Ishikawa (cell line): ENCODE results near the gene SCAP.

Source experiments
- CEBPB ChIP-seq: IDR thresholded peaks from 2 replicates; pipeline ENCODE4 v1.6.1; 2012
- CREB1 ChIP-seq: IDR thresholded peaks from 2 replicates; pipeline ENCODE4 v1.6.1; 2012; ENCODE audit warnings: low read depth
- EGR1 ChIP-seq: IDR thresholded peaks from 2 replicates; pipeline ENCODE4 v1.6.1; 2012
- EP300 ChIP-seq: IDR thresholded peaks from 2 replicates; pipeline ENCODE4 v1.6.1; 2012; ENCODE audit warnings: borderline replicate concordance
- FOXM1 ChIP-seq: IDR thresholded peaks from 2 replicates; pipeline ENCODE4 v1.6.1; 2012; ENCODE audit warnings: low read depth, borderline replicate concordance
- NFIC ChIP-seq: IDR thresholded peaks from 2 replicates; pipeline ENCODE4 v1.6.1; 2012
- RAD21 ChIP-seq: IDR thresholded peaks from 2 replicates; pipeline ENCODE4 v1.6.1; 2012; ENCODE audit warnings: low read depth
- TAF1 ChIP-seq: IDR thresholded peaks from 2 replicates; pipeline ENCODE4 v1.6.1; 2012; ENCODE audit warnings: low read depth, mild to moderate bottlenecking
- TCF12 ChIP-seq: IDR thresholded peaks from 2 replicates; pipeline ENCODE4 v1.6.1; 2012; ENCODE audit warnings: low read depth
- TEAD4 ChIP-seq: IDR thresholded peaks from 2 replicates; pipeline ENCODE4 v1.6.1; 2012
- YY1 ChIP-seq: IDR thresholded peaks from 2 replicates; pipeline ENCODE4 v1.6.1; 2012; ENCODE audit warnings: low read depth
- ZBTB7A ChIP-seq: IDR thresholded peaks from 2 replicates; pipeline ENCODE4 v1.6.1; 2012; ENCODE audit warnings: low read depth
- TF ChIP-seq, protein P1 (sequence below): IDR thresholded peaks from 2 replicates; pipeline ENCODE4 v1.6.1; 2012
- TF ChIP-seq, protein P2 (sequence below): IDR thresholded peaks from 2 replicates; pipeline ENCODE4 v1.6.1; 2012; ENCODE audit warnings: low read depth, mild to moderate bottlenecking
- TF ChIP-seq, protein P3 (sequence below): IDR thresholded peaks from 2 replicates; pipeline ENCODE4 v1.6.1; 2012

SCAP gene

DNA sequence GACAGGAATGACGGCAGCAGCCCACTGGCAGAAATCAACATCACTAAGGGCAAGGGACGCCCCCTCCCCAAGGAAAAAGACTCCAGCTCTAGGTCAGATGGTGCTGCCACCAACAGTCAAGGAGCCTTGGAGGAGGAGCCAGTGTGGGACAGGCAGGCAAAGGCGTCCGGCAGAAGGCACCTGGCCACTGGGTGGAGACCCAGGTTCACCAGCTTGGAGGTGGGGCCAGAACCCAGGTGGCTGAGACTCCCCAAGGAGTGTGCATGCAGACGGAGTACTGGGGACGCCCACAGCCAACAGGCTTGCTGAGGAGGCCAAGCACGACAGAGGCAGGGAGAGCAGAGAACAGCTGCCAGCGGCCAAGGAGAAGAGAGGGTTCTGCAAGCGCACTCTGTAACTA, 59.7 kb downstream of the SCAP start:
- TF ChIP-seq TCF12: 0 out of 2 replicates have a peak, but pooled peaks have one; percentile 25
- TF ChIP-seq FOXM1: no peak

DNA sequence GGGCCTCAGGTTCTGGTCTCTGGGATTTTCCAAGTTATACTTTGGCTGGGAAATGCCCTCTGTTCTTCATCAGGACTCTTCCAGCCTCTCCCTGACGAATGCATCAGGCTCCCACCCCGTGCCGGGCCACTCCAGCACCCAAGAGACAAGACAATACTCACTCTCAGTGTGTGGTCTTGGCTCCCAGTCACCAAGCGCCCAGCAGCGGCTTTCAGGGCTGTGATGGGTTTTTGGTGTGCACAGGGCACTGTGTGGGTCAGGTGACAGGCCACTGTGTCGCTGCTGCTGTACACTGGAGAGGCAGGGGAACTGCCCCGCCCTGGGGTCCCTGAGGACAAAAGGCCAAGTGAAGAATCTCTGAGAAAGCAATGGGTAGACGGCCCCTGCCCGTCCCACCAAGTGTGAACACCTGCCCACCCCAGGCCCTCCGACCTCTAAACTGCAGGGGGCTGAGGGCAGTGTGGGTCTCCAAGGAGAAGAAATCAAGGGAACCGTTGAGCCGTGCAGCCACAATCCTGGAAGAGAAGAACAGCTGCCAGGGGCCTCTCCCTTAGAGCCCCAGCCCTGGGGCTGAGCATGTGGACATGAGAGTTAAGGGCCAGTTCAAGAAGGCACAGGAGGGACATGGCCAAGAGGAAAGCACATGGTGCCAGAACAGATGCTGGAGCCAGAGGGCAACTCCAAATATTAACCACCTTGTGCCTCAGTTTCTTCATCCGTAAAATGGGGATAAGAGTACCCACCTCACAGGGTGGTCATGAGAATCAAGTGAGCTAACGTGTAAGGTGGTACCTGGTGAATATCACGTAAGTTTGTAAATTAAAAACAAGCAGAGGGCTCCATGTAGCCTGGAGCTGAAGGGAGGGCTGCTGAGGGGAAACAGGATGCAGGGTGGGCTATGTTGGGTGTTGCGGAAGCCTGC, 60.8 kb downstream of the SCAP start:
- no peak for TF ChIP-seq YY1
- no peak for TF ChIP-seq RAD21
- no peak for TF ChIP-seq TEAD4
- TF ChIP-seq EGR1: no peak
- no peak for TF ChIP-seq EP300
- TF ChIP-seq NFIC: no peak
- TF ChIP-seq, protein P1, sequence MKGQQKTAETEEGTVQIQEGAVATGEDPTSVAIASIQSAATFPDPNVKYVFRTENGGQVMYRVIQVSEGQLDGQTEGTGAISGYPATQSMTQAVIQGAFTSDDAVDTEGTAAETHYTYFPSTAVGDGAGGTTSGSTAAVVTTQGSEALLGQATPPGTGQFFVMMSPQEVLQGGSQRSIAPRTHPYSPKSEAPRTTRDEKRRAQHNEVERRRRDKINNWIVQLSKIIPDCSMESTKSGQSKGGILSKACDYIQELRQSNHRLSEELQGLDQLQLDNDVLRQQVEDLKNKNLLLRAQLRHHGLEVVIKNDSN: no peak
- TF ChIP-seq FOXM1: no peak

DNA sequence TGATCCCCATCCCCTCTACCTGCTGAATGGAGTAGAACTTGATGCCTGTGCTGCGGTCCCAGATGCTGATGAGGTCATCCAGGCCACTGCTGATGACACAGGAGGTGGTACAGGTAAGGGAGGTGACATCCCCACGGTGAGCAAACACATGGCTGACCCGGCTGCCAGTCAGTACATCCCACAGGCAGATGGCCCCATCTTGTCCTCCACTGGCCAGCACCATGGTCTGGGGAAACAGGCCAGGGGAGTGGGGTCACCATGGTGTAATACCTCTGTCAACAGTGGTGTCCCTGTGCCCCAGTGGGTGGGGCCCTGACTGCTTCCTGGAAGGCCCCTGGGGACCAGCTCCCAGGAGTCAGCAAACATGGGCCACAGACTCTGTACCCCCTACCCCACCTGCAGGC, 61.6 kb downstream of the SCAP start:
- no peak for TF ChIP-seq TAF1
- TF ChIP-seq, protein P2, sequence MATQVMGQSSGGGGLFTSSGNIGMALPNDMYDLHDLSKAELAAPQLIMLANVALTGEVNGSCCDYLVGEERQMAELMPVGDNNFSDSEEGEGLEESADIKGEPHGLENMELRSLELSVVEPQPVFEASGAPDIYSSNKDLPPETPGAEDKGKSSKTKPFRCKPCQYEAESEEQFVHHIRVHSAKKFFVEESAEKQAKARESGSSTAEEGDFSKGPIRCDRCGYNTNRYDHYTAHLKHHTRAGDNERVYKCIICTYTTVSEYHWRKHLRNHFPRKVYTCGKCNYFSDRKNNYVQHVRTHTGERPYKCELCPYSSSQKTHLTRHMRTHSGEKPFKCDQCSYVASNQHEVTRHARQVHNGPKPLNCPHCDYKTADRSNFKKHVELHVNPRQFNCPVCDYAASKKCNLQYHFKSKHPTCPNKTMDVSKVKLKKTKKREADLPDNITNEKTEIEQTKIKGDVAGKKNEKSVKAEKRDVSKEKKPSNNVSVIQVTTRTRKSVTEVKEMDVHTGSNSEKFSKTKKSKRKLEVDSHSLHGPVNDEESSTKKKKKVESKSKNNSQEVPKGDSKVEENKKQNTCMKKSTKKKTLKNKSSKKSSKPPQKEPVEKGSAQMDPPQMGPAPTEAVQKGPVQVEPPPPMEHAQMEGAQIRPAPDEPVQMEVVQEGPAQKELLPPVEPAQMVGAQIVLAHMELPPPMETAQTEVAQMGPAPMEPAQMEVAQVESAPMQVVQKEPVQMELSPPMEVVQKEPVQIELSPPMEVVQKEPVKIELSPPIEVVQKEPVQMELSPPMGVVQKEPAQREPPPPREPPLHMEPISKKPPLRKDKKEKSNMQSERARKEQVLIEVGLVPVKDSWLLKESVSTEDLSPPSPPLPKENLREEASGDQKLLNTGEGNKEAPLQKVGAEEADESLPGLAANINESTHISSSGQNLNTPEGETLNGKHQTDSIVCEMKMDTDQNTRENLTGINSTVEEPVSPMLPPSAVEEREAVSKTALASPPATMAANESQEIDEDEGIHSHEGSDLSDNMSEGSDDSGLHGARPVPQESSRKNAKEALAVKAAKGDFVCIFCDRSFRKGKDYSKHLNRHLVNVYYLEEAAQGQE: no peak
- TF ChIP-seq RAD21: no peak
- TF ChIP-seq EGR1: no peak
- TF ChIP-seq CEBPB: no peak
- TF ChIP-seq NFIC: no peak
- TF ChIP-seq CREB1: no peak
- TF ChIP-seq EP300: no peak
- no peak for TF ChIP-seq TCF12
- no peak for TF ChIP-seq ZBTB7A
- TF ChIP-seq, protein P1: no peak
- TF ChIP-seq YY1: no peak
- TF ChIP-seq, protein P3, sequence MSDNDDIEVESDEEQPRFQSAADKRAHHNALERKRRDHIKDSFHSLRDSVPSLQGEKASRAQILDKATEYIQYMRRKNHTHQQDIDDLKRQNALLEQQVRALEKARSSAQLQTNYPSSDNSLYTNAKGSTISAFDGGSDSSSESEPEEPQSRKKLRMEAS: no peak
- TF ChIP-seq TEAD4: no peak
- no peak for TF ChIP-seq FOXM1

DNA sequence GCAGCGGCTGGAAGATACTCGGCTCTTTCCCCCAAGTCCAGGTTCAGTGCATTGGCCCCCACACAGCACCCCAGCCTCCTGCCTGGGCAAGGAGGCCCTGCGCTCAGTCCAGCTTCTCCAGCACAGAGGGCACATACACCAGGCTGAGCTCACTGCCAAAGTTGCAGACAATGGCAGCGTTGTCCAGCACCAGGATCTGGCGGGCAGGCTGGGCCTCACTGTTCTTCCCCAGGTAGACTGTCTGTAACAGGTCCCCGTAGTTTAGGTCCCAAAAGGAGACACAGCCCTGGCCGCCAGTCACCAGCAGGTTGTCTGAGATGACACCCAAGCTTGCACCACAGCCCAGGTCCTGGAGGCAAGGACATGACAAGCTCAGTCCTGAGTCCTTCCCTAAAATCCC, 62.0 kb downstream of the SCAP start:
- TF ChIP-seq, protein P1: no peak
- no peak for TF ChIP-seq NFIC
- TF ChIP-seq, protein P3: no peak
- no peak for TF ChIP-seq ZBTB7A
- TF ChIP-seq CREB1: no peak
- no peak for TF ChIP-seq CEBPB
- no peak for TF ChIP-seq EGR1
- TF ChIP-seq TCF12: no peak
- no peak for TF ChIP-seq TEAD4
- no peak for TF ChIP-seq YY1
- TF ChIP-seq, protein P2: no peak
- TF ChIP-seq EP300: no peak
- no peak for TF ChIP-seq RAD21
- no peak for TF ChIP-seq TAF1
- TF ChIP-seq FOXM1: no peak

DNA sequence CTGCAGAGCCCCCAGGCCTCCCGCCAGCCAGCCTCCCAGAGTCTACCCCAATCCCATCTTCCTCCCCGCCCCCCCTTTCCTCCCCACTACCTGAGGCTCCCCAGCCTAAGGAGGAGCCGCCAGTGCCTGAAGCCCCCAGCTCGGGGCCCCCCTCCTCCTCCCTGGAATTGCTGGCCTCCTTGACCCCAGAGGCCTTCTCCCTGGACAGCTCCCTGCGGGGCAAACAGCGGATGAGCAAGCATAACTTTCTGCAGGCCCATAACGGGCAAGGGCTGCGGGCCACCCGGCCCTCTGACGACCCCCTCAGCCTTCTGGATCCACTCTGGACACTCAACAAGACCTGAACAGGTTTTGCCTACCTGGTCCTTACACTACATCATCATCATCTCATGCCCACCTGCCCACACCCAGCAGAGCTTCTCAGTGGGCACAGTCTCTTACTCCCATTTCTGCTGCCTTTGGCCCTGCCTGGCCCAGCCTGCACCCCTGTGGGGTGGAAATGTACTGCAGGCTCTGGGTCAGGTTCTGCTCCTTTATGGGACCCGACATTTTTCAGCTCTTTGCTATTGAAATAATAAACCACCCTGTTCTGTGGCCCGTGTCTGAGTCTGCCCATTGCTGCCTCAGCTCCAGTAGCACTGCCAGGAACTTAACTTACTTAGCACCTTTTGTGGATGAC, 62.8 kb downstream of the SCAP start:
- TF ChIP-seq TEAD4 (no peak), RAD21 (no peak)
